Liver (tissue), 9 donors: ENCODE data around the gene TINAGL1. TPM values are rescaled to one million over a fixed set of nuclear protein-coding genes. Genes with fewer than 3 reads are reported as not detected.
A peak's percentile ranks its signal among the peaks of the same experiment; 100 is the strongest.

ENCODE experiments used
- DNase-seq: peaks from one replicate; pipeline ENCODE4 v3.0.0-alpha.2; 2017; ENCODE audit warnings: low spot score
- H3K27ac ChIP-seq, 2 donors: one replicate each; pipeline ENCODE4 v1.7.0; 2013; ENCODE audit warnings: inconsistent platforms in 2 of 2, low read length in 2 of 2, control low read depth in 1 of 2, low read depth in 1 of 2, mild to moderate bottlenecking in 1 of 2
- H3K27me3 ChIP-seq, 4 donors: one replicate each; pipeline versions ENCODE4 v1.6.1 to v1.7.0; 2013; ENCODE audit warnings: low read length in 3 of 4, inconsistent platforms in 1 of 4, mild to moderate bottlenecking in 1 of 4, moderate library complexity in 1 of 4; ENCODE audit not compliant: control insufficient read depth in 4 of 4, insufficient read depth in 4 of 4
- H3K36me3 ChIP-seq, 4 donors: one replicate each; pipeline versions ENCODE4 v1.6.1 to v1.7.0; 2013; ENCODE audit warnings: low read length in 3 of 4, mild to moderate bottlenecking in 3 of 4, low read depth in 1 of 4, moderate library complexity in 1 of 4; ENCODE audit not compliant: control insufficient read depth in 4 of 4, insufficient read depth in 3 of 4
- H3K4me1 ChIP-seq, 4 donors: one replicate each; pipeline versions ENCODE4 v1.6.1 to v1.7.0; 2013; ENCODE audit warnings: low read length in 3 of 4, mild to moderate bottlenecking in 3 of 4, moderate library complexity in 1 of 4; ENCODE audit not compliant: control insufficient read depth in 4 of 4, insufficient read depth in 4 of 4
- H3K4me3 ChIP-seq, 3 donors: one replicate each; pipeline versions ENCODE4 v1.6.1 to v1.7.0; 2013; ENCODE audit warnings: low read length in 3 of 3, control low read depth in 1 of 3, low read depth in 1 of 3, mild to moderate bottlenecking in 1 of 3
- H3K9ac ChIP-seq, 2 donors: one replicate each; pipeline ENCODE4 v1.7.0; 2013; ENCODE audit warnings: low read length in 2 of 2, mild to moderate bottlenecking in 2 of 2, moderate library complexity in 2 of 2, control low read depth in 1 of 2, low read depth in 1 of 2
- H3K9me3 ChIP-seq, 4 donors: one replicate each; pipeline versions ENCODE4 v1.6.1 to v1.7.0; 2013; ENCODE audit warnings: low read length in 3 of 4; ENCODE audit not compliant: control insufficient read depth in 4 of 4
- ATF3 ChIP-seq: IDR thresholded peaks from 2 replicates; pipeline ENCODE4 v1.6.1; 2016; ENCODE audit warnings: antibody characterized with exemption
- CTCF ChIP-seq: fragments of 150-350 bp; IDR thresholded peaks from 2 replicates; pipeline ENCODE4 v1.5.1; 2017; ENCODE audit warnings: improper control_type of control experiment, low read depth, low read length; ENCODE audit not compliant: missing input control
- EGR1 ChIP-seq, 2 donors: IDR thresholded peaks; 2 replicates each; pipeline ENCODE4 v1.6.1; 2016 to 2018; ENCODE audit warnings: antibody characterized with exemption in 2 of 2, low read depth in 2 of 2
- FOXA2 ChIP-seq: IDR thresholded peaks from 2 replicates; pipeline ENCODE4 v1.6.1; 2016; ENCODE audit warnings: antibody characterized with exemption
- GABPA ChIP-seq, 2 donors: IDR thresholded peaks in 1 of 2; conservative IDR thresholded peaks in 1 of 2; 2 replicates each; pipeline ENCODE4 v1.6.1; 2016; ENCODE audit warnings: antibody characterized with exemption in 2 of 2, mild to moderate bottlenecking in 1 of 2, moderate library complexity in 1 of 2
- HNF4A ChIP-seq, 2 donors: conservative IDR thresholded peaks; 2 replicates each; pipeline ENCODE4 v1.6.1; 2016; ENCODE audit warnings: antibody characterized with exemption in 2 of 2, mild to moderate bottlenecking in 2 of 2
- HNF4G ChIP-seq: IDR thresholded peaks from 2 replicates; pipeline ENCODE4 v1.6.1; 2016; ENCODE audit warnings: antibody characterized with exemption
- JUND ChIP-seq, 2 donors: IDR thresholded peaks; 2 replicates each; pipeline ENCODE4 v1.6.1; 2016; ENCODE audit warnings: antibody characterized with exemption in 2 of 2
- MAX ChIP-seq: IDR thresholded peaks from 2 replicates; pipeline ENCODE4 v1.6.1; 2016; ENCODE audit warnings: antibody characterized with exemption
- NR2F2 ChIP-seq: IDR thresholded peaks from 2 replicates; pipeline ENCODE4 v1.6.1; 2016; ENCODE audit warnings: antibody characterized with exemption
- RAD21 ChIP-seq, 2 donors: IDR thresholded peaks; 2 replicates each; pipeline ENCODE4 v1.6.1; 2016; ENCODE audit warnings: antibody characterized with exemption in 2 of 2, mild to moderate bottlenecking in 2 of 2
- REST ChIP-seq: IDR thresholded peaks from 2 replicates; pipeline ENCODE4 v1.6.1; 2016; ENCODE audit warnings: antibody characterized with exemption, mild to moderate bottlenecking
- RXRA ChIP-seq, 2 donors: IDR thresholded peaks; 2 replicates each; pipeline ENCODE4 v1.6.1; 2017 to 2018; ENCODE audit warnings: antibody characterized with exemption in 2 of 2, mild to moderate bottlenecking in 1 of 2
- SP1 ChIP-seq: IDR thresholded peaks from 2 replicates; pipeline ENCODE4 v1.6.1; 2018; ENCODE audit warnings: antibody characterized with exemption, mild to moderate bottlenecking
- YY1 ChIP-seq: IDR thresholded peaks from 2 replicates; pipeline ENCODE4 v1.6.1; 2016; ENCODE audit warnings: antibody characterized with exemption, mild to moderate bottlenecking
- ZBTB33 ChIP-seq: IDR thresholded peaks from 2 replicates; pipeline ENCODE4 v1.6.1; 2016; ENCODE audit warnings: antibody characterized with exemption
- WGBS: extraction: QIAGEN DNeasy Blood & Tissue Kit; methylation state at CpG from one replicate; pipeline ENCODE4 v1.1.7; 2013; 5-methylcytosine and 5-hydroxymethylcytosine counted together
- polyA plus RNA-seq, 2 donors: library from polyadenylated mRNA; stranded (reverse) in 1 of 2; unstranded in 1 of 2; fragments of 200-250 nt in 1 of 2; fragments of >200 nt in 1 of 2; fragmentation: Nextera tagmentation in 1 of 2; extraction: Ambion mirVana in 1 of 2; gene quantifications; one replicate each; pipeline versions ENCODE4 v1.2.1 to v1.2.3, GENCODE V29; 2013 to 2015
- total RNA-seq, 2 donors: library from RNA; depleted of rRNA; stranded (reverse); fragments of >200 nt; gene quantifications; one replicate each; pipeline ENCODE4 v1.2.3, GENCODE V29; 2014
- donor health status: healthy.
- donor health status: healthy.
- donor health status: healthy.
- donor health status: healthy.
- donor health status: healthy.

TINAGL1 gene
- total and polyA plus RNA-seq, 4 donors, result 8.7 to 52.9 (median 25.6) TPM

GRCh38 chr1:31580513-31580870 is 4.2 kb downstream of the TINAGL1 start:
- no peak for DNase-seq
- 64% methylated on average over 5 of the region's 5 CpGs for WGBS
- TF ChIP-seq MAX (no peak), SP1 (no peak), ATF3 (no peak), NR2F2 (no peak), CTCF (no peak), REST (no peak), RXRA (IDR thresholded peaks at IDR 0.05) (no peak), YY1 (no peak), EGR1 (IDR thresholded peaks at IDR 0.05; ENCODE audit: low read depth in 2 of 2) (no peak), ZBTB33 (no peak), GABPA (IDR thresholded peaks at IDR 0.05 in 1 of 2, conservative IDR thresholded peaks at IDR 0.05 in 1 of 2) (no peak)
- no peaks in the 10 kb centered on the region for H3K9me3 ChIP-seq
- no peak overlapping the region for H3K9ac ChIP-seq
- H3K4me3 ChIP-seq, result no peak overlapping the region
- H3K27ac ChIP-seq, result peak overlapping the region in 1 of 2 donors; percentile 81
- no peaks in the 10 kb centered on the region for H3K36me3 ChIP-seq
- H3K27me3 ChIP-seq, result no peaks in the 10 kb centered on the region
- H3K4me1 ChIP-seq, result peaks cover 0 to 36% (median 6%) of the 10 kb centered on the region in 4 donors

GRCh38 chr1:31580891-31581603 is 4.7 kb downstream of the TINAGL1 start:
- Histone ChIP-seq H3K27me3 (no peaks in the 10 kb centered on the region), H3K9me3 (no peaks in the 10 kb centered on the region), H3K4me1 (peaks cover 0 to 31% (median 4%) of the 10 kb centered on the region in 4 donors), H3K9ac (no peak overlapping the region), H3K27ac (peak overlapping the region; percentile 19 to 31), H3K4me3 (no peak overlapping the region), H3K36me3 (no peaks in the 10 kb centered on the region)
- WGBS, result 82% methylated on average over 15 of the region's 15 CpGs
- DNase-seq, result no peak
- TF ChIP-seq ZBTB33, result no peak
- TF ChIP-seq EGR1 (IDR thresholded peaks at IDR 0.05; ENCODE audit: low read depth in 2 of 2), result no peak
- TF ChIP-seq RAD21 (IDR thresholded peaks at IDR 0.05), result no peak
- TF ChIP-seq JUND (IDR thresholded peaks at IDR 0.05), result no peak
- no peak for TF ChIP-seq YY1
- no peak for TF ChIP-seq REST
- no peak for TF ChIP-seq HNF4G
- no peak for TF ChIP-seq HNF4A (conservative IDR thresholded peaks at IDR 0.05)
- no peak for TF ChIP-seq SP1
- no peak for TF ChIP-seq RXRA (IDR thresholded peaks at IDR 0.05)
- no peak for TF ChIP-seq ATF3
- no peak for TF ChIP-seq NR2F2
- TF ChIP-seq FOXA2, result no peak
